ENCODE data around the gene FYCO1. TPM values are rescaled to one million over a fixed set of nuclear protein-coding genes. Genes with fewer than 3 reads are reported as not detected.

Gene FYCO1
- total and polyA plus RNA-seq, 10 of the 15 experiments (the other 5 are each of a cell fraction or from before 2014, with no cell fraction given) = 1.5 to 8.4 (median 6.5) TPM

GRCh38 chr3:45944830-45945620 lies 50.6 kb downstream of the FYCO1 start:
- Histone ChIP-seq H3K9me3 (replicated peaks; ENCODE audit: control insufficient read depth, insufficient read depth, low read length) (no peaks in the 10 kb centered on the region; the same call in 2 of the 3 replicates), H3K27ac (ENCODE audit: control insufficient read depth, insufficient read depth) (no peak overlapping the region), H3K4me3 (no peak overlapping the region), H4K20me1 (ENCODE audit: control insufficient read depth, insufficient read depth) (no peaks in the 10 kb centered on the region), H2AFZ (ENCODE audit: control insufficient read depth, low read depth, low read length) (no peak overlapping the region), H3K4me1 (ENCODE audit: control insufficient read depth, insufficient read depth, low read length) (no peaks in the 10 kb centered on the region), H3K4me2 (ENCODE audit: control insufficient read depth, insufficient read depth) (no peak overlapping the region), H3K9ac (ENCODE audit: control insufficient read depth, insufficient read depth, low read length) (no peak overlapping the region), H3K79me2 (ENCODE audit: control insufficient read depth, insufficient read depth, low read length) (no peaks in the 10 kb centered on the region), H3K27me3 (replicated peaks in 1 of 2; ENCODE audit: control insufficient read depth in 2 of 2, insufficient read depth in 2 of 2, low read length in 1 of 2) (no peaks in the 10 kb centered on the region), H3K36me3 (ENCODE audit: control insufficient read depth in 2 of 2, insufficient read depth in 2 of 2, low read length in 1 of 2) (peaks cover 5 to 18% of the 10 kb centered on the region in 2 experiments)
- no peak for DNase-seq (ENCODE audit: low read depth, low spot score)
- TF ChIP-seq MTA3 (IDR thresholded peaks at IDR 0.05; ENCODE audit: borderline replicate concordance, low read length) (no peak), BCL11A (IDR thresholded peaks at IDR 0.05; ENCODE audit: low read depth, low read length) (no peak), TARDBP (IDR thresholded peaks at IDR 0.05; ENCODE audit: borderline replicate concordance) (no peak), ZBTB33 (IDR thresholded peaks at IDR 0.05) (no peak), ASH2L (IDR thresholded peaks at IDR 0.05; ENCODE audit: borderline replicate concordance, low read depth) (no peak), ZNF24 (IDR thresholded peaks at IDR 0.05) (no peak), MAX (IDR thresholded peaks at IDR 0.05; ENCODE audit: low read depth, low read length) (no peak), TBL1XR1 (IDR thresholded peaks at IDR 0.05; ENCODE audit: low read depth, low read length) (no peak)
- RAD21 ChIA-PET (ENCODE audit: unreplicated experiment) = no interaction called here
- no peak for ATAC-seq
- no TSS peak for BruUV-seq (replicated peaks)
- POLR2A ChIA-PET = no interaction called here
- SMC1A ChIA-PET (ENCODE audit: uncharacterized antibody, unreplicated experiment) = interaction anchor here (1.1 to 21.6 kb wide), 4 partner anchors 11 to 136 kb away, joined by 3 to 523 read pairs (median 4); no protein-coding TSS in a partner anchor
- no peak for FAIRE-seq
- WGBS (ENCODE audit: insufficient coverage, insufficient replicate concordance, low lambda C conversion rate, missing lambda C conversion rate) = 98% methylated on average over 5 of the region's 5 CpGs
- CTCF ChIA-PET = interaction anchor here (0.8 to 1.4 kb wide), 6 partner anchors 17 to 432 kb away, joined by 3 to 7 read pairs (median 3); no protein-coding TSS in a partner anchor
- in situ Hi-C loops (cut with MboI) (loop anchor here (5.0 to 10.0 kb wide), 3 partner anchors 132 to 427 kb away; partner anchors contain the start of gene CCR5), intact Hi-C loops (cut with micrococcal nuclease; ENCODE audit: unreplicated experiment) (no loop called here)

Measured in GM12878 (cell line).